MM.1S (cell line): ENCODE results near the gene RIPOR3.

ENCODE experiments used
- EZH2 ChIP-seq: fragments of 300-600 bp; sonication (generic); optimal IDR thresholded peaks from 2 replicates; pipeline ENCODE3; 2017; ENCODE audit warnings: low read depth, mild to moderate bottlenecking, antibody characterized with exemption, low read length, mixed read lengths
- TF ChIP-seq, protein P1 (sequence below): fragments of 300-600 bp; sonication (generic); IDR thresholded peaks from 2 replicates; pipeline ENCODE4 v1.5.1; 2016; ENCODE audit warnings: antibody characterized with exemption, low read length, mixed read lengths

DNA sequence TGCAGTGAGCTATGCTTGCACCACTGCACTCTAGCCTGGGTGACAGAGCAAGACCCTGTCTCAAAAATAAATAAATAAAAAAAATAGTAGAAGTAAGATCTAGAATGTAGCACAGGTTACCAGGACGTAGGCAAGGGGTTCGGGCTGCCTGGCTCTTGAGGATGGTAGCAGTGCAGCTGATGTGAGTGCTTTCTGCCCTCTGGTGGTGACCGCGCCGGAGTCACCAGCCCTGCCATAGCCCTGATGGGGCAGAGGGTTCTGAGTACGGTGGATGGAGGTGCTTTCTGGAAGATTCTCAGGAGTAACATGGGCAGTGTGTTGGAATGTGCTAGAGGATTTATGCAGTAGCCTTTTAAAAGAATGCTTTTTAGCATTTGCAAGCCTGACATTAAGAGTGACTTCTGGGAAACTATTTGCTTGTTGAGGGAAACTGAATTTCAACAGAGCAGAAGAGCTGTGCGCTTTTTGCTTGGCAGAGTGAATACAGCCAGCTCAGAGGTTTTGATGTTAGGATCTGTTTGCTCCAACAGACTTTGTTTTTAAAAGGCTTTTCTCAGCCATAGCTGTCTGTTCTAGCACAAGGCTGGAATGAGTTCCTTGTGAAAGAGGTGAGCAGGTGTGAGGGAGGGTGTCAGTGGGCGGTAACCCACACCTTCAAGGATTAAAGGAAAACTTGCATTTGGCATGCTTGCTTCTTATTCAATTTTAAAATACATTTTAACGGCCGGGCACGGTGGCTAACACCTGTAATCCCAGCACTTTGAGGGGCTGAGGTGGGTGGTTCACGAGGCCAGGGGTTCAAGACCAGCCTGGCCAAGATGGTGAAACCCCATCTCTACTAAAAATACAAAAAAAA lies 115.2 kb downstream of the RIPOR3 start:
- TF ChIP-seq, protein P1, sequence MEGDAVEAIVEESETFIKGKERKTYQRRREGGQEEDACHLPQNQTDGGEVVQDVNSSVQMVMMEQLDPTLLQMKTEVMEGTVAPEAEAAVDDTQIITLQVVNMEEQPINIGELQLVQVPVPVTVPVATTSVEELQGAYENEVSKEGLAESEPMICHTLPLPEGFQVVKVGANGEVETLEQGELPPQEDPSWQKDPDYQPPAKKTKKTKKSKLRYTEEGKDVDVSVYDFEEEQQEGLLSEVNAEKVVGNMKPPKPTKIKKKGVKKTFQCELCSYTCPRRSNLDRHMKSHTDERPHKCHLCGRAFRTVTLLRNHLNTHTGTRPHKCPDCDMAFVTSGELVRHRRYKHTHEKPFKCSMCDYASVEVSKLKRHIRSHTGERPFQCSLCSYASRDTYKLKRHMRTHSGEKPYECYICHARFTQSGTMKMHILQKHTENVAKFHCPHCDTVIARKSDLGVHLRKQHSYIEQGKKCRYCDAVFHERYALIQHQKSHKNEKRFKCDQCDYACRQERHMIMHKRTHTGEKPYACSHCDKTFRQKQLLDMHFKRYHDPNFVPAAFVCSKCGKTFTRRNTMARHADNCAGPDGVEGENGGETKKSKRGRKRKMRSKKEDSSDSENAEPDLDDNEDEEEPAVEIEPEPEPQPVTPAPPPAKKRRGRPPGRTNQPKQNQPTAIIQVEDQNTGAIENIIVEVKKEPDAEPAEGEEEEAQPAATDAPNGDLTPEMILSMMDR, result peak; percentile 36
- no peak for TF ChIP-seq EZH2
